Measurements from ENCODE around the gene COL19A1.

DNA sequence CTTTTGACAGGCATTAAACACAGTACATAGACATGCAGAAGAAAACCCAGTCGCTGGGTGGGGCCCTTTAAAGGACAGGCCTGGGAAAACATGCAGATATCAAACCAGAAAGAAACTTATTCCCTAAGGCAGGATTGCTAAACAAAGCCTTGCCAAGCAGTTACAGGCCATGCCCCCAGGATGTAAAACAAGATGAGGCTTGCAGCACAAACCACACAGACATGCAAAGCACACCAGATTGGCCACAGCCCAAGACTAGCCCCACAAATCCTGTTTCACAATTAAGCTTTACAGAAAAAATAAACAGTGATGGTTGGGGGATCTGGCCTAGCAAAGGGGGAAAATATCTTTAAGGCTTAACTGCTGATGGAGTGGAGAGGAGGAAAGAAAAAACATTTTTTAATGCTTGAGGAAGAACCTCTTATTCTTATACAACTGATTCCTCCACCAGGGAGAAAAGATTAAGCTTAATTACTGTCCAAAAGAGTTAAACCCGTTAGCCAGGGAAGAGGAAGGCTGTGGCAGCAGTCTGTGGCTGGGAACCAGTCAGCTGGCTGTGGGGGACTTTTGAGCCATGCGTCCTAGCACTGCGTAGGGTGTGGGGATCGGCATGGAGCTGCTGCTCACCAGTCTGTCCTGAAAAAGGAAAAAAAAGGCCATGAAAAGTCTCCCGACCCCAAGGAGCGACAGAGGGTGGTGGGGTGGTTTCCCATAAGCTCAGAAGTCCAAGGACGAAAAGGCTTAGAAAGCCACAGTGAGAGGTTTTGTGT lies 28.4 kb downstream of the COL19A1 start:
- no peak for TF ChIP-seq CTCF (optimal IDR thresholded peaks at IDR 0.05 in 1 of 3, IDR thresholded peaks at IDR 0.05 in 1 of 3, conservative IDR thresholded peaks at IDR 0.05 in 1 of 3; ENCODE audit: extremely low read depth in 1 of 3, insufficient read depth in 2 of 3, low read length in 3 of 3)
- no peak for TF ChIP-seq EZH2 (IDR thresholded peaks at IDR 0.05; ENCODE audit: low read length)

Measured in keratinocyte (primary cell).